ENCODE results near the gene BICRA.

BICRA gene

DNA sequence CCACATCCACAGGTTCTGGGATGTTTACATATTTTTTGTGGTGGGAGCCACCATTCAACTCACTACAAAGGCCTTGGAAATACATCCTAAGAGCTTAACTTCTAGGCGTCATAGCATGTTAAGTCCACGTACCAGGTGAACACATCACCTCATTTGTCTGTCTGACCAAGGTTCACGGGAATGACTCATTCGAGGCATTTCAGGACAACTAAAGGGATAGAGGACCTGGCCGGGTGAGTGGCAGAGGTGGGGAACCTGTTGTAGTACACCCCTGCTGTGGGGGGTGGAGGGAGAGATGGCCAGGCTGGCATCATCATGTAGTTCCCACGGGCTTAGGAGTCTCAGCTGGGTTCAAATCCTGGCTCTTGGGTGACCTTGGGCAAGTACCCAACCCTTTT is 51.5 kb downstream of the BICRA start (continued):
- no peak for TF ChIP-seq CREB5 (CRISPR knock-in tag; IDR thresholded peaks at IDR 0.05; ENCODE audit: low read depth)
- TF ChIP-seq, protein P1, sequence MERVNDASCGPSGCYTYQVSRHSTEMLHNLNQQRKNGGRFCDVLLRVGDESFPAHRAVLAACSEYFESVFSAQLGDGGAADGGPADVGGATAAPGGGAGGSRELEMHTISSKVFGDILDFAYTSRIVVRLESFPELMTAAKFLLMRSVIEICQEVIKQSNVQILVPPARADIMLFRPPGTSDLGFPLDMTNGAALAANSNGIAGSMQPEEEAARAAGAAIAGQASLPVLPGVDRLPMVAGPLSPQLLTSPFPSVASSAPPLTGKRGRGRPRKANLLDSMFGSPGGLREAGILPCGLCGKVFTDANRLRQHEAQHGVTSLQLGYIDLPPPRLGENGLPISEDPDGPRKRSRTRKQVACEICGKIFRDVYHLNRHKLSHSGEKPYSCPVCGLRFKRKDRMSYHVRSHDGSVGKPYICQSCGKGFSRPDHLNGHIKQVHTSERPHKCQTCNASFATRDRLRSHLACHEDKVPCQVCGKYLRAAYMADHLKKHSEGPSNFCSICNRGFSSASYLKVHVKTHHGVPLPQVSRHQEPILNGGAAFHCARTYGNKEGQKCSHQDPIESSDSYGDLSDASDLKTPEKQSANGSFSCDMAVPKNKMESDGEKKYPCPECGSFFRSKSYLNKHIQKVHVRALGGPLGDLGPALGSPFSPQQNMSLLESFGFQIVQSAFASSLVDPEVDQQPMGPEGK (CRISPR knock-in tag; IDR thresholded peaks at IDR 0.05; ENCODE audit: borderline replicate concordance) = no peak

DNA sequence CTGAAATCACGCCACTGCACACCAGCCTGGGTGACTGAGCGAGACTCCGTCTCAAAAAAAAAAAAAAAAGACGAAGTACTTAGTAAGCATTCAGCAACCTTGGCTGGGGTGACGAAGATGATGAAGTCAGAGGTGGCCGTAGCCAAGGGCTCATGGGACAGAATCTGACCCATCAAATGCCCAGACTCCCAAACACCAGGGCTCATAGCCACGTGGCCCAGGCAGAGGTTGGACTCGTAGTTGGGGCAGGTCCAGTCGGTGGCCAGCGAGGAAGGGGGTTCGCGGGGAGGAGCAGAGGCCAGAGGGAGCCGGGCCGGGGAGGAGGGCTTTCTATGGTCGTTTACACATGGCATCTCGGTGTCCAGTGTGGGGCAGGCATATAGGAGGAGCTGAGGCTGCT is 52.2 kb downstream of the BICRA start:
- TF ChIP-seq ZNF565 (CRISPR knock-in tag; conservative IDR thresholded peaks at IDR 0.05; ENCODE audit: low read depth) = no peak
- TF ChIP-seq TOX (CRISPR knock-in tag; IDR thresholded peaks at IDR 0.05; ENCODE audit: borderline replicate concordance) = no peak
- TF ChIP-seq BACH2 (CRISPR knock-in tag; IDR thresholded peaks at IDR 0.05; ENCODE audit: borderline replicate concordance) = no peak
- no peak for TF ChIP-seq ZFP30 (CRISPR knock-in tag; IDR thresholded peaks at IDR 0.05)
- no peak for TF ChIP-seq GLIS3 (CRISPR knock-in tag; IDR thresholded peaks at IDR 0.05)
- TF ChIP-seq ESRRG (CRISPR knock-in tag; IDR thresholded peaks at IDR 0.05) = no peak
- TF ChIP-seq CREB5 (CRISPR knock-in tag; IDR thresholded peaks at IDR 0.05; ENCODE audit: low read depth) = no peak
- TF ChIP-seq, protein P1 (CRISPR knock-in tag; IDR thresholded peaks at IDR 0.05; ENCODE audit: borderline replicate concordance) = no peak
- no peak for TF ChIP-seq TSHZ2 (CRISPR knock-in tag; IDR thresholded peaks at IDR 0.05)
- no peak for TF ChIP-seq TCF4 (CRISPR knock-in tag; IDR thresholded peaks at IDR 0.05; ENCODE audit: borderline replicate concordance)
- TF ChIP-seq ZC3H10 (CRISPR knock-in tag; IDR thresholded peaks at IDR 0.05) = no peak
- TF ChIP-seq CSDC2 (CRISPR knock-in tag; IDR thresholded peaks at IDR 0.05) = no peak
- no peak for TF ChIP-seq RARB (CRISPR knock-in tag; IDR thresholded peaks at IDR 0.05)
- no peak for TF ChIP-seq OSR1 (CRISPR knock-in tag; IDR thresholded peaks at IDR 0.05)
- no peak for TF ChIP-seq CSRNP3 (CRISPR knock-in tag; IDR thresholded peaks at IDR 0.05)
- TF ChIP-seq ZFP3 (CRISPR knock-in tag; IDR thresholded peaks at IDR 0.05) = no peak
- TF ChIP-seq POU6F1 (CRISPR knock-in tag; IDR thresholded peaks at IDR 0.05; ENCODE audit: borderline replicate concordance, low read depth) = no peak
- no peak for TF ChIP-seq ZNF8 (CRISPR knock-in tag; IDR thresholded peaks at IDR 0.05)
- no peak for ATAC-seq

Measured in SK-N-SH treated with all-trans-retinoic acid at 6 μM for 48 hours (cell line).